Measurements from ENCODE around the gene RBM8A.
"Not testable (repeated sequence)": the region's sequence is repeated elsewhere in the genome, so short reads cannot be mapped to it uniquely, and the experiment has no call there.

Gene RBM8A

GRCh38 chr1:145956361-145956760 is 29.1 kb upstream of the RBM8A start:
- DNase-seq: no peak

GRCh38 chr1:145955436-145955835 is 28.2 kb upstream of the RBM8A start:
- DNase-seq: no peak

DNA sequence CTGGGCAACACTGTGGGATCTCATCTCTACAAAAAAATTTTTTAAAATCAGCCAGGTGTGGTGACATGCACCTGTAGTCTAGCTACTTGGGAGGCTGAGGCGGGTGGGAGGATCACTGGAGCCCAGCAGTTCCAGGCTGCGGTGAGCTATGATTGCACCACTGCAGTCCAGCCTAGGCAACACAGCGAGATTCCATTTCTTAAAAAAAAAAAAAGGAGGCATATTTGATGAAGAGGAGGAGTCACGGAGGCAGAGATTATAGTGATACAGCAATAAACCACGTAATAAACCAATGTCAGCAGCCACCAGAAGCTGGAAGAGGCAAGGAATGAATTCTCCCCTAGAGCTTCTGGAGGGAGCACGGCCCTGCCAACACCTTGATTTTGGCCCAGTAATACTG is 26.6 kb upstream of the RBM8A start:
- no peak for DNase-seq

DNA sequence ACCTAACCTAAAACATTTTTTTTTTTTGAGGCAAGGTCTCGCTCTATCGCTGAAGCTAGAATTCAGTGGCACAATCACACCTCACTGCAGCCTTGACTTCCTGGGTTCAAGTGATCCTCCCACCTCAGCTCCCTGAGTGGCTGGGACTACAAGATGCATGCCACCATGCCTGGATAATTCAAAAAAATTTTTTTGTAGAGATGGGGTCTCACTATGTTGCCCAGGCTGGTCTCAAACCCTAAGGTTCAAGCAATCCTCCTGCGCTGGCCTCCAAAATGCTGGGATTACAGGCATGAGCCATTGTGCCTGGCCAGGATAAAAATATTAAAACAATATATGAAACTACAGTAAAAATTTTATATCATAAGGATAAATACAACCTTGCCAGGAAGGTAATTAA is 25.6 kb upstream of the RBM8A start:
- no peak for DNase-seq

- no peak for DNase-seq
These were observed 24.2 kb upstream of the RBM8A start for GRCh38 chr1:145951526-145951925.

DNA sequence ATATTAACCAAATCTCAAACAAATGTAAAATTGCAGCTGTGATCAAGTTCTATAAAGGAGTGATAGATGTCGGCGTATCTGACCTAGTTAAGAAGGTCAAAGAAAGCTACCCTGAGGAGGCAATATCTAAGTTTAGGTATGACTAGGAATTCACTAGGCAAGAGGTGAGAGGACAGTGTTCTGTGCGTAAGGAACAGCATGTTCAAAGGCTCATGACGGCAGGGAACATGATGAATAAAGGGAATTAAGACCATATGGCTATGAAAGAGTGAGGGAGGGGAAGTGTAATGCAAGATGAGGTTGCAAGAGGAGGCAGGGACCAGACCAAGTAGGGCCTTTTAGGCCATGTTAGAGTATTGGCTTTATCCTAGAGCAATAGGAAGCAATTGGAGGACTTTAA is 21.9 kb upstream of the RBM8A start:
- DNase-seq: no peak

GRCh38 chr1:145947551-145947950 is 20.3 kb upstream of the RBM8A start:
- no peak for DNase-seq

DNA sequence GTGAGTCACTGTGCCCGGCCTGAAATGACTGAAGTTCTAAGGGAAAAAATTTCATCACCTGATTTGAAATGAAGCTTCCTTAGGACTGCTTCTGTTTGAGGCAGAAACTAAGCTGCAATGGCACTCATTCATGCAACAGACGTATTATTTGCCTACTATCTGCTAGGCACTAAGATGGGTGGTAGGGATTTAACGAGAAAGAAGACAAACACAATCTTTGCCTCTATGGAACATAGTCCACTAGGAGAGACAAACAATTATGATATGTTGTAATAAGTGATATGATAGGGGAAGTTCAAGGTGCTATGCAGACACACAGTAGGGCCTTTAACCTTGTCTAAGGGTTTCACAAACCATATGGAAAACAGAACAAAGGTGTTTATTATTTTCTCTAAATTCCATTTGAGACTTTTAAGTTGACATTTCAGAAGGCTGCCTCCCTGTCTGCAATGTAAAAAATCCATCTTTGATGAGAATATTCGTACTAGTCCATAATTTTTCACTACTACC is 19.2 kb upstream of the RBM8A start:
- DNase-seq: no peak

DNA sequence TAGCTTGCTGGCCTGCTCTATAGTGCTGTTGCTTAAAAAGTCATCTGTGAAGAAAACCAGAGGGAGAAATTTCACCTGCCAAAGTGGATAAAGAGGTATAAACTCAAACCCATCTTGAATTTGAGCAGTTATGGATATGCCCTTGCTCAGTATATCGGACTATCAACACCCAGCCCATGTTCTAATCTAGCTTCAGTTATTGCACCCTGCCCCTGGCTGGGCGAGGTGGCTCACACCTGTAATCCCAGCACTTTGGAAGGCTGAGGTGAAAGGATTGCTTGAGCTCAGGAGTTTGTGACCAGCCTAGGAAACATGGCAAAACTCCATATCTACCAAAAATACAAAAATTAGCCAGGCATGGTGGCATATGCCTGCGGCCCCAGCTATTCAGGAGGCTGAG is 17.2 kb upstream of the RBM8A start:
- DNase-seq: no peak

DNA sequence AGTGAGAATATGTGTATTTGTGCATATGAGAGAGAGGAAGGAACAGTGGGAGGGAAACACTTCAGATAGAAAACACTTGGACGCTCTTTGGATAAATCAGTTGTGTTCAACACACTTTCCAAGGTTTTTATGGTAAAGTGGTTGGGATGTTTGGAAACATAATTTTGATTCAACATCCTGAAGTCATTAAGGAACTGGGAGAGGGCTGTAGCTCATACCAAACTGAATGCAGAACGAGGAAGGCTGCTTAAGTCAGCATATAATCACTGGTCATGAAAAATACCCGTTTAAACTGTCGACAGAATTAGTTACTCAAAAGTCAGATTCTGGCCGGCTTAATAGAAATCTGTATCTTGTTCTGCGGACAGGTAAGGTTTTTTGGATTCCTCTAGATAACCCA is 15.6 kb upstream of the RBM8A start:
- no peak for DNase-seq

GRCh38 chr1:145942405-145942804 is 15.1 kb upstream of the RBM8A start:
- no peak for DNase-seq

GRCh38 chr1:145937436-145937835 is 10.2 kb upstream of the RBM8A start:
- DNase-seq: no peak

GRCh38 chr1:145936247-145936646 is 9.0 kb upstream of the RBM8A start:
- no peak for DNase-seq

DNA sequence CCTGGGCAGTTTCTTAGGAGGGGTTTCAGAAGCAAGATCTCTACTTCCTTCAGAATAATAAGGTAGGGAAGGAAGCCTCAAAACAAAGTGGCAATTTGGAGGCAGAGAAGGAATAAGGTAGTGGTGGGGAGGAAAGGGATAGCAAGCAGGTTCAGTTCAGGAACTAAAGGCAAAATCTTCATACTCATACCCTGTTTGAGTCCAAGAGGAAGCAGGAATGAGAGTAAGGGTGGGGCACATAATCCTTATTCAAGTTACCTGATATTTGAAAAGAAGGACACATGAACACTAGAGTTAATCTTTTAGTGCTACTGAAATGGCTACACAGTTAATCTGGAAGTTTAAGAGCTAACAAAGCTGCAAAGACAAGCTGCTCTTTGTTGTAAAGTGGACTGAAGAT is 8.4 kb upstream of the RBM8A start:
- no peak for DNase-seq

GRCh38 chr1:145932522-145933009 is 5.3 kb upstream of the RBM8A start:
- DNase-seq: not testable (repeated sequence)

DNA sequence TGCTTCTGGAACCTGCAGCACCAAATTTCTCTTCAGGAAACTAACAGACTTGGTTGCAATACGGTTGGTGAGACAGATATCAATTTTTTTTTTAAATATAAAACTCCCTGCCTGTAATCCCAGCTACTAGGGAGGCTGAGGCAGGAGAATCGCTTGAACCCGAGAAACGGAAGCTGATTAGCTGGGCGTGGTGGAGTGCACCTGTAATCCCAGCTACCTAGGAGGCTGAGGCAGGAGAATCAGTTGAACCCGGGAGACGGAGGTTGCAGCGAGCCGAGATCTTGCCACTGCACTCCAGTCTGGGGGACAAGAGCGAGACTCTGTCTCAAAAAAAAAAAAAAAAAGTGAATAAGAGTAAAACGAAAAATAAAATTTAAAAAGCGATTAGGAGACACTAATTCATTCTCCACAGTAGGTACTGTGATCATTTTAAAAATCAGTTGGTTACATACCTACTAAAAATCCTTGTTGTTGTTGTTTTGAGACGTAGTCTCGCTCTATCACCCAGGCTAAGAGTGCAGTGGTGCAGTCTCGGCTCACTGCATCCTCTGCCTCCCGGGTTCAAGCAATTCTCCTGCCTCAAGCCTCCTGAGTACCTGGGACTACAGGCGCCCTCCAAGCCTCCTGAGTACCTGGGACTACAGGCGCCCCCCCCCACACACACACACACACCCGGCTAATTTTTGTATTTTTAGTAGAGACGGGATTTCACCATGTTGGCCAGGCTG is 796 bp upstream of the RBM8A start:
- DNase-seq: no peak

GRCh38 chr1:145926686-145927062 is 610 bp downstream of the RBM8A start:
- DNase-seq: no peak

- DNase-seq: no peak
These were observed 5.0 kb downstream of the RBM8A start for GRCh38 chr1:145922266-145922665.

GRCh38 chr1:145920297-145920696 is 7.0 kb downstream of the RBM8A start:
- not testable (repeated sequence) for DNase-seq

DNA sequence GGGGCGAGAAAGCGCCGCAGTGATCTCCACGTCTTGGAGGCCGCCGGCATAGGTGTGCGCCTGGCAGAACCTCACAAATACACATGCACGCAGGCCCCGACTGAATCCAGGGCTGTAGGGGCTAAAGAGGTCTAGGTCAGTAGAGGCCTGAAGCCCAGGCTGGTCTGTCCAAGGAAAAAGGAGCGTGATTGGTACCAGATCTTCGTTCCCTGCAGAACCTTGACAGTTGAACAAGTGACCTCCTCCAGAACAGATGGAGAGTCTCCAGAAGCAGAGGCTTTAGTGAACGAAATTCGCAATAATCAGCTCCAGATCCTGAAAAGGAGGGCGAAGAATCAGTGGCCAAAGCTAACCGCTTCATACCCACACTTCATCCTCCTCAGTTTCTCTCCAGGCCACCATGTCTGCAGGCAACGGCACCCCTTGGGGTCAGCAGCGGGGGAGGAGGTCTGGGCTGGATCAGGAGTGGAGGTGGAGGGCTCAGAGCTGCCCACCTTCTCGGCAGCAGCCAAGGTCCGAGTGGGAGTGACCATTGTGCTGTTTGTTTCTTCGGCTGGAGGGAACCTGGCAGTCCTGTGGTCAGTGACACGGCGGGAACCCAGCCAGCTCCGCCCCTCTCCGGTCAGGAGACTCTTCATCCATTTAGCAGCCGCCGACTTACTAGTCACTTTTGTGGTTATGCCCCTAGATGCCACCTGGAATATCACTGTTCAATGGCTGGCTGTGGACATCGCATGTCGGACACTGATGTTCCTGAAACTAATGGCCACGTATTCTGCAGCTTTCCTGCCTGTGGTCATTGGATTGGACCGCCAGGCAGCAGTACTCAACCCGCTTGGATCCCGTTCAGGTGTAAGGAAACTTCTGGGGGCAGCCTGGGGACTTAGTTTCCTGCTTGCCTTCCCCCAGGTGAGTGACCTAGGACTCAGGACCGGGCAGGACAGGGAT is 8.0 kb downstream of the RBM8A start:
- DNase-seq: no peak

GRCh38 chr1:145918144-145918991 is 8.9 kb downstream of the RBM8A start, which contains the start of gene PEX11B:
Gene PEX11B, minus strand, starts transcription at chr1:145918717. Its CDS starts 29 bp downstream, at chr1:145918688.
- DNase-seq: peak; percentile 84

DNA sequence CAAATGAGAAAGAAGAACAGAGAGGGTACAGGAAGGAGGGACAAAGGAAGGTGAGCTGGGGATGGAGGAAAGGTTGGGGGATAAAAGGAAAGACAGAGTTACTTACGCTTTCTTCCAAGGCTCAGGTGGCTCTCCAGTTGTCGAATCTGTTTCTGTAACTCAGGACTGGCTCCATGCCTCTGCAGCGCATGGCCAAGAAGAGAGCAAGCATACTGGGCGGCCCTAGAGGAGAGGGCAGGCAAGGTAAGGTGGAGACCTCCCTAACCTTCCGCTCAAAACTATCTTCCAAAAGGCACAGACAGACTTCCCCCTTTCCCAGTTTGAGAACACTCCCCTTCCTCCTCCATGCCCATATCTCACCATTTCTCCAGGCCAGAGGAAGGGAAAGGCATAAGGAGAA is 9.7 kb downstream of the RBM8A start:
- DNase-seq: no peak

- no peak for DNase-seq
These were observed 10.5 kb downstream of the RBM8A start for GRCh38 chr1:145916745-145917144.
